GM19467 (cell line): ENCODE measurements around the gene ALG2.
"Not testable (repeated sequence)": the region's sequence is repeated elsewhere in the genome, so short reads cannot be mapped to it uniquely, and the experiment has no call there.

Experiments
- ATAC-seq: cut with Tn5 transposase; IDR thresholded peaks from one replicate; pipeline ENCODE4 v1.9.1; 2021; ENCODE audit warnings: mild to moderate bottlenecking, moderate library complexity; ENCODE audit not compliant: unreplicated experiment

The ALG2 gene

GRCh38 chr9:99238331-99238730, 16.6 kb upstream of the ALG2 start:
- ATAC-seq: no peak

- not testable (repeated sequence) for ATAC-seq
Observed at GRCh38 chr9:99237849-99238248, 16.1 kb upstream of the ALG2 start.

GRCh38 chr9:99237356-99237755, 15.6 kb upstream of the ALG2 start:
- no peak for ATAC-seq

- peak; percentile 96 for ATAC-seq
Observed at GRCh38 chr9:99235926-99236634, 14.3 kb upstream of the ALG2 start.

- ATAC-seq: no peak
Observed at GRCh38 chr9:99235069-99235468, 13.3 kb upstream of the ALG2 start.

- no peak for ATAC-seq
Observed at GRCh38 chr9:99234618-99235017, 12.9 kb upstream of the ALG2 start.

GRCh38 chr9:99231711-99232110, 10.0 kb upstream of the ALG2 start:
- ATAC-seq: no peak

GRCh38 chr9:99230206-99230605, 8.5 kb upstream of the ALG2 start:
- ATAC-seq: no peak

GRCh38 chr9:99226054-99226453, 4.3 kb upstream of the ALG2 start:
- ATAC-seq: no peak

GRCh38 chr9:99224445-99224844, 2.7 kb upstream of the ALG2 start:
- ATAC-seq: no peak

GRCh38 chr9:99222416-99223270, 901 bp upstream of the ALG2 start:
- peak; percentile 22 for ATAC-seq

- no peak for ATAC-seq
Observed at GRCh38 chr9:99221266-99221620, 499 bp downstream of the ALG2 start.

GRCh38 chr9:99220011-99220410, 1.7 kb downstream of the ALG2 start:
- ATAC-seq: no peak

- ATAC-seq: no peak
Observed at GRCh38 chr9:99216073-99216472, 5.7 kb downstream of the ALG2 start.

- no peak for ATAC-seq
Observed at GRCh38 chr9:99213197-99213596, 8.5 kb downstream of the ALG2 start.

- ATAC-seq: no peak
Observed at GRCh38 chr9:99211746-99212145, 10.0 kb downstream of the ALG2 start.

- no peak for ATAC-seq
Observed at GRCh38 chr9:99210572-99210971, 11.2 kb downstream of the ALG2 start.

- ATAC-seq: no peak
Observed at GRCh38 chr9:99201603-99202002, 20.1 kb downstream of the ALG2 start.

- no peak for ATAC-seq
Observed at GRCh38 chr9:99199938-99200539, 21.7 kb downstream of the ALG2 start.

- no peak for ATAC-seq
Observed at GRCh38 chr9:99197987-99198386, 23.8 kb downstream of the ALG2 start.

- no peak for ATAC-seq
Observed at GRCh38 chr9:99197124-99197630, 24.6 kb downstream of the ALG2 start.

- not testable (repeated sequence) for ATAC-seq
Observed at GRCh38 chr9:99196484-99196883, 25.3 kb downstream of the ALG2 start.
